K562 treated with DMSO at 1 percent for 24 hours (cell line): ENCODE measurements around the gene MS4A4E. TPM values are rescaled to one million over a fixed set of nuclear protein-coding genes. Genes with fewer than 3 reads are reported as not detected.

ENCODE experiments used
- total RNA-seq: library from RNA; unstranded; fragments of 300-600 nt; gene quantifications from 2 replicates; pipeline ENCODE4 v1.2.3, GENCODE V29; 2022; ENCODE audit warnings: low read depth; ENCODE audit not compliant: insufficient read depth

MS4A4E gene
- not detected in 2 replicates for total RNA-seq

DNA sequence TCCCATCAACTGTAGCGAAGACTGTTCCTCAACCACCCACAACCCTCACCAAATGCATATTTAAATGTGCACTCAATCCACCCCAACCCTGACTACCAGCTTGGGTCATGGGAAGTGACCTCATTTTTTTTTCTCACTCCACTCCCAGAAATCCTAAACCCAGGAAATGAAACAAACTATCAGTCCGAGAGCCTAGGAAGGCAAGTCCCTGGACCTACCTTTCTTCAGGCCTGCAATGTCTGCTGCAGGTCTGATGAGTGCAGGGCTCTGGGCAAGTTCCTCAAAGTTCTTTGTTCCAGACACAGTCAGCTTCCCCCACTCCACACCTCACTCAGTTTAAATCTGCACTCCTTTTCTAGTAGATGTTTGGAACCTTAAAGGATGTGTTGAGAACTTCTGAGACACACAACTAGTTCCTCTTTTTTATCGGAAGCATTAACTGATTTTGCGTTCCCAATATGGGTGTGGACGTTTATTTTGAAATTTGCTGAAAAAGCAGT lies at the start of gene MS4A4E:
TSS of gene MS4A4E (minus strand) at position 398 of the 500 bp plus-strand sequence. CDS start 13,082 bp downstream, outside the sequence.

DNA sequence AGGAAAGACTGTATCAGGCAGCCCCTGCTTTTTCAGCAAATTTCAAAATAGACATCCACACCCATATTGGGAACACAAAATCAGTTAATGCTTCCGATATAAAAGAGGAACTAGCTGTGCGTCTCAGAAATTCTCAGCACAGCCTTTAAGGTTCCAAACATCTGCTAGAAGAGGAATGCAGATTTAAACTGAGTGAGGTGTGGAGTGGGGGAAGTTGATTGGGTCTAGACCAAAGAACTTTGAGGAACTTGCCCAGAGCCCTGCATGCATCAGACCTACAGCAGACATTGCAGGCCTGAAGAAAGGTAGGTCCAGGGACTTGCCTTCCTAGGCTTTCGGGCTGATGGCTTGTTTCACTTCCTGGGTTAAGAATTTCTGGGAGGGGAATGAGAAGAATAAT lies 37.5 kb upstream of the MS4A4E start, which contains the start of gene MS4A4A:
TSS of gene MS4A4A (plus strand) at position 255 of the 400 bp plus-strand sequence. CDS start at position 265, 10 bp downstream.

DNA sequence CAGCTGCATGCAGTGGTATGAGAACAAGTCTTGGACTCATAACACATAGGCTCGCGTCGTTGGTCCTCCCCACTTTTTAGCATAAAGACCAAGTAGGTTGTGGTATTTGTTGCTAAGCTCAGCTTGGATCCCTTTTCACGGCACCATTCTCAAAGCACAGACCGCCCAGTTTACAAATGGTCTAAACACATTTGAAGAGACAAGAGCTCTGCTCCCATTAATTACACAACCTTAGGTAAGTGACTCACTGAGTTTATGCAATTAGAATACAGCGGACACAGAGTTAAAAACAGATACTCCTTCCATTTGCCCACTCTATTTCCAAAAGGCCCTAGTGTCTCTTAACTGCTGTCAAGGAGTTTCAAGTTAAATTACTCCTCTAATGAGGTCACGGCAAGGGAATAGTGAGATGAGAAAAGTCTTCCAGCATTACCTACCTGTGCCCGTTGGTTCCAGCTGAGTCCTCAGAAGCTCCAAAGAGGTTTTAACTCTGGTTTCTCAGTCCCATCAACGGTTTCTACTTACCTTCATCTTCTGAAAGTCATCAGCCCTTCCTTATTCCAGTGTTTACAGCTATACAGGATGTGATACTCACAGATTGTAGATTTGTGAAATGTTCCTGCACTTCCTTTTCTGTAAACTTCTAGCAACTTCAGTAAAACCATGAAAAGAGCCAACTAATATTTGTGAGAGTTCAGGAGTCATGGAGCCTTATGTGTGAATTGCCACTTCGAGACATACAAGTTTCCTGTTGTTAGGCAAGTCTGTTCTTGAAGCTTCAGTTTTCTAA lies 60.2 kb downstream of the MS4A4E start, which contains the start of gene MS4A6A:
TSS of gene MS4A6A (minus strand) at position 543 of the 790 bp plus-strand sequence. CDS start 1,356 bp downstream, outside the sequence.

Other genes with a start within 250 kb of the MS4A4E start
- not detected in 2 replicates for gene OOSP4B, start 226.0 kb downstream of the MS4A4E start, total RNA-seq
- gene OOSP2, start 202.7 kb downstream of the MS4A4E start, total RNA-seq = not detected in 2 replicates
- gene MS4A3, start 186.5 kb downstream of the MS4A4E start, total RNA-seq = 24.9 and 26.2 TPM in 2 replicates
- not detected in 2 replicates for gene MS4A2, start 154.5 kb downstream of the MS4A4E start, total RNA-seq
- gene MS4A6A, start 60.1 kb downstream of the MS4A4E start, total RNA-seq = not detected in 2 replicates
- 0.29 TPM in 1 of 2 replicates, not detected in the other for gene MS4A4A, start 37.5 kb upstream of the MS4A4E start, total RNA-seq
- not detected in 2 replicates for gene MS4A6E, start 84.1 kb upstream of the MS4A4E start, total RNA-seq
- gene MS4A7, start 135.4 kb upstream of the MS4A4E start, total RNA-seq = not detected in 2 replicates
- not detected in 2 replicates for gene MS4A14, start 153.3 kb upstream of the MS4A4E start, total RNA-seq
- not detected in 2 replicates for gene MS4A5, start 186.4 kb upstream of the MS4A4E start, total RNA-seq
- not detected in 2 replicates for gene MS4A1, start 212.7 kb upstream of the MS4A4E start, total RNA-seq
- gene MS4A12, start 249.6 kb upstream of the MS4A4E start, total RNA-seq = not detected in 2 replicates